Epidermal melanocyte (primary cell): ENCODE data around the gene RAE1.
"Not testable (repeated sequence)": the region's sequence is repeated elsewhere in the genome, so short reads cannot be mapped to it uniquely, and the experiment has no call there.

Source experiments
- DNase-seq: peaks from one replicate; pipeline ENCODE4 v3.0.0; 2011; ENCODE audit warnings: low spot score; ENCODE audit not compliant: insufficient read length

The RAE1 gene

DNA sequence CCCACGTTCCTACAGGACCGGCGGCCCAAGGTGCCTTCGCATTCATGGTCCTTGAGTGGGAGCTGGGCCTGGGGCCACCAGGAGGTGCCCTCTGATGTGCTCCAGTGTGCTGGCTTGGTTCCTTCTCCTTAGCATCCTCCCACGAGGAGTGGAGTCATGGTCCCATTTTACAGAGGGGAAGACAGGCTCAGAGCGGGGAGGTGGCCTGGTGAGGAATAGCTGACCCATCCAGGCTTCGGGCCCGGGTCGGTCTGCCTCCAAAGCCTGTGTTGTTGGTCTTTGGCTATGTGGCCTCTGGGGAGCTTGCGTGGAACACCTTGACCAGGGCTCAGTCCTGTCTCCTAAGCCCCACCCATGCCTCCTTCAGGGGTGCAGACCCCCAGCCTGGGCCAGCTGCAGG, 62.9 kb downstream of the RAE1 start:
- no peak for DNase-seq

- DNase-seq = no peak
Measured at GRCh38 chr20:57414867-57415592, 64.0 kb downstream of the RAE1 start.

- DNase-seq = no peak
Measured at GRCh38 chr20:57415771-57416170, 64.7 kb downstream of the RAE1 start.

DNA sequence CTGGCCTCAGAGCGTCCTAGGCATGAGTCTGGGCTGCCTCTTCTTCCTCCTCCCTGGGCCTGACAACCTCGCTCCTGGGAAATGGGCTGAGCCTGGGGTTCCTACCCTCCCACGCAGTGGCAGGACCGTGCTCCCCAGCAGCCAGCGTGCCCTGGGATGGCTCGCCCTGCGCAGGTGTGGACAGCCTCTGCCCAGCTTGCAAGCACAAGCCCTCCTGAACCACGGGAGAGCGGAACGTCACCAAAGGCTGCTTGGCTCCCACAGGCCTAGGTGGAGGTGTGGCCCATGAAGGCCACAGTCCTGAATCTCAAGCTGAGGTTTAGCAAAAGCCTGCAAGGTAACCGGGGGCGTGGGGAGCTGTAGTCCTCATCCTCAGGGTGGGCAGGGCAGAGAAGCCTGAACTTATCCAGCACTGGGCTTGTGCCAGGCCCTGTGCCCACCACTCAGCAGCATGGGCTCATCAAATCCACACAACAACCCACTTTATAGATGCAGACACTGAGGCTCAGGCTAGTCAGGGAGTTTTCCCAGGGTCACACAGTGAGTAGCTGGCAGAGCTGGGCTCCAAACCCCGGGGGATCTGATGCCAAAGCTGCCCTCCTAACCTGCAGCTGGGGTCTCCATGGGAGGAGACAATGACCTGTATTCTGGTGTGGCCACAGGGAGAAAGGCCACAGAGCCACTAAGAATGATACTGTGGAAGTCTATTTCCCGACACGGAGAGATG, 65.4 kb downstream of the RAE1 start:
- DNase-seq = no peak

DNA sequence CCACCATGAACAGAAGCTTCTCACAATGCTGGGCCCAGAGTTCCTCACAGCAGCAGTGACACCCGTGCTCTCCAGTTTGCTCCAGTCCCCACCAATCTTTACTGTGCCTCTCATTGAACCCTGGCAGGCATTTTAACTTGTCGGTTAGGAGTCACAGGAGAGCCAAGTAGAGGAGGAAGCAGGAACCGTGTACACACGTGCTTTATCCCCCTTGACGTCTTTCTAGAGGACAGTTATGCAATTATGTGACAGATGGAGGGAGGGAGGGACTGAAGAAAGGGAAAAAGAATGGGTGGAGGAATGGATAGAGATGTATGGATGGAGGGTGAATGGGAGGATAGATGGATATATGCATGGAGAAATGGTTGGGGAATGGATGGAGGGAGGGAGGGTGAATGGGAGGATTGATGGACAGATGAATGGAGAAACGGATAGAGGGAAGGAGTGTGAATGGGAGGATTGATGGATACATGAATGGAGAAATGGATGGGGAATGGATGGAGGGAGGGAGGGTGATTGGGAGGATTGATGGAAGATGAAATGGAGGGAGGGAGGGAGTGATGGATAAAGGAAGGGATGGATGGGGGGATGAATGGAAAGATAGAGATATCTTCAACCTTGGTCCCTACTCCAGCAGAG, 66.1 kb downstream of the RAE1 start:
- DNase-seq = no peak

- DNase-seq = no peak
Measured at GRCh38 chr20:57417830-57418780, 67.0 kb downstream of the RAE1 start.

DNA sequence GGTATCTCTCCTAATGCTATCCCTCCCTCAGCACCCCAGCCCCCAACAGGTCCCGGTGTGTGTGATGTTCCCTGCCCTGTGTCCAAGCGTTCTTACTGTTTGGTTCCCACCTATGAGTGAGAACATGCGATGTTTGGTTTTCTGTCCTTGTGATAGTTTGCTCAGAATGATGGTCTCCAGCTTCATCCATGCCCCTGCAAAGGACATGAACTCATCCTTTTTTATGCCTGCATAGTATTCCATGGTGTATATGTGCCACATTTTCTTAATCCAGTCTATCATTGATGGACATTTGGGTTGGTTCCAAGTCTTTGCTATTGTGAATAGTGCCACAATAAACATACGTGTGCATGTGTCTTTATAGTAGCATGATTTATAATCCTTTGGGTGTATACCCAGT, 68.4 kb downstream of the RAE1 start:
- not testable (repeated sequence) for DNase-seq

- no peak for DNase-seq
Measured at GRCh38 chr20:57420571-57421252, 69.7 kb downstream of the RAE1 start.

- DNase-seq = no peak
Measured at GRCh38 chr20:57421253-57422220, 70.5 kb downstream of the RAE1 start.

DNA sequence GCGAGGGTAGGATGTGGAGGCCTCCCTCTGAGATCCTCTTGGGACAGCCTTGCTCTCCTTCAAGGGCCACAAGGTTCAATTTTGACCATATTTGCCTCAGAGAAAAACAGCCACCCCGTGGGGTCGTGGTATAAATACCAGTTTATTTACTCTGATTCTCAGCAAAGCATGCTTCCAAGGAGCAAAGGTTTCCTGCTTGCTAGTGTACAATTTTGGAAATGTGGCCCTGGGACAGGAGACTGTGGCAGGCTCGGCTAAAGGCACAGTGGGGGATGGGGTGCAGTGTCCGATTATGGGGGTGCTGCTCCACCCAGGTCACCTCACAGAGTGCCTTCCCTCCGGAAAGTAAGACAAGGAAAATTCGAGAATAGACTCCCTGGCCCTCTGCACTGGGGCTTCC, 71.2 kb downstream of the RAE1 start:
- DNase-seq = no peak

- DNase-seq = no peak
Measured at GRCh38 chr20:57425150-57426013, 74.3 kb downstream of the RAE1 start.

DNA sequence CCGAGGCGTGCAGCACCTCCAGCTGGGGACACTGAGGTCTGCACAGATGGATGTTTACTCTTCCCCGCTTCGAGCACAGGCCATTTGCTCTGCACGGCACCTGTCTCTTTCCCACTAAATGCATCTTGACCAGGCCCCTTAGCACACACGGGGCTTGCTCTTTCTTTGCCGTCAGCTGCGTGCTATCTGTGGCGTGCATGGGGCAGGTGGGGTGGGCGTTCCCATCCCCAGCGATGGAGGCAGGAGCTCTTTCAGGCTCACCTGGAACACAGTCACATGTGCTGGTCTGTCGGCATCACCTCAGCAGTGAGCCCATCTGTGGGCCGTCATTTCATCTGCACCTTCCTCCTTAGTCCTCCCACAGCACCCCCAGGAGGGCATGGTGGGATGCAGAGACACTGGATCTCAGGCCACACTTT, 75.2 kb downstream of the RAE1 start:
- no peak for DNase-seq

DNA sequence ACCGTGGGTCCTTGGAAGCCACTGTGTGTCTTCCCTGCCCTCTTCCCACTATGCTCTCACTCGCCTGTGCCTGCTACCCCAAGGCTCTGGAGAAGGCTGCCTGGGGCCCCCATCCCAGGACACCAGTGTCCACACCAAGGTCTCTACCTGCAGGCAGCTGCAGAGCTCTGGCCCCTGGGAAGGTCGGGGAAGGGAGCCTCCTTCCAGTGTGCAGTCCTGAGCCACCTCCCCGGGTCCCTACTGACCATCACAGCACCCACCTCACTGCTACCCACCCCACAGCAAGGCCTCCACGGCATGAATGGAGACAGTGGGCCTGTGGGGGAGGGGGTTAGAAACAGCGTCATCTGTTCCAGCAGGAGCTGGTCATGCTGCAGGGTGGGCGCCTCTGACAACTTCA, 75.8 kb downstream of the RAE1 start:
- no peak for DNase-seq

DNA sequence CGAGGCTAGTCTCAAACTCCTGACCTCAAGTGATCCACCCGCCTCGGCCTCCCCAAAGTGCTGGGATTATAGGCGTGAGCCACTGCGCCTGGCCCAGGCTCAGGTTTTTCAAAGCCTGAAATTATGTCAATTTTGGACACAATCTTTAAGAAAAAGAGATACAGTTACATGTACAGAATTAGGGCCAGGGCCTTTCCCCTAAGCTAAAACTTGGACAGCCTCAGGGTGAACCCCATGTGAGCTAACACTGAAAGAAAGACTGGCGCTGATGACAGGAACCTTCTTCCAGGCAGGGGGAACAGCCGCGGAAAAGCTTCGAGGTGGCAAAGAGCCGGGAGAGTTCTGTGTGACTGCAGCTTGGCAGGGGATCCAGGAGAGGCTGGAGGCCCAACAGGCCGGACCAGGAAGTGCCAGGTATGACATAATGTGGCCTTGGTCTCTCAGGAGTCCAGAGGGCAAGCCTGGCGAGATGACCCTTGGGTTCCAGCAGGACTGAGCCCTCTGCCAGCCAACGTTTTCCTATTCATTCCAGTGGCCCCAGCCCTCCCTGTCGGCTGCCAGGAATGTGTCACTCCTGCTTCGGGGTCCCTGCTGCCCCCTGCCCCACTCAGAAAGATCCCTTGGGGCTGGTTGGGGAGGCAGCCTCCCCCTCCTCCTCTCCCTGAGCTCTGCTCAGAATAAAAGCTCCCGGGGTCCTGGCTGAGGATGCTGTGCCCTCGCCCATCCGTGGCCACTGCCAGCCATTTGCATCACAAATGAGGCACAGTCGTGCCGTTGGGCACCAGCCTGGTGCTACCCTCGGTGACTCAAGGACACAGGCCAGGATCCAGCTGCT, 77.5 kb downstream of the RAE1 start:
- no peak for DNase-seq
